Activated CD4-positive, alpha-beta T cell treated with anti-CD3 and anti-CD28 coated beads, Interleukin-2, Interleukin-4, amounts not matched to agents 100 ng/mL and 50 ng/mL, durations not matched to agents 16 hours and 8 hours (primary cell): Measurements from ENCODE around the gene MEIS1.

Experiments used
- DNase-seq: peaks from one replicate; pipeline ENCODE4 v3.0.0-alpha.2; 2020; ENCODE audit warnings: low spot score

Gene MEIS1

DNA sequence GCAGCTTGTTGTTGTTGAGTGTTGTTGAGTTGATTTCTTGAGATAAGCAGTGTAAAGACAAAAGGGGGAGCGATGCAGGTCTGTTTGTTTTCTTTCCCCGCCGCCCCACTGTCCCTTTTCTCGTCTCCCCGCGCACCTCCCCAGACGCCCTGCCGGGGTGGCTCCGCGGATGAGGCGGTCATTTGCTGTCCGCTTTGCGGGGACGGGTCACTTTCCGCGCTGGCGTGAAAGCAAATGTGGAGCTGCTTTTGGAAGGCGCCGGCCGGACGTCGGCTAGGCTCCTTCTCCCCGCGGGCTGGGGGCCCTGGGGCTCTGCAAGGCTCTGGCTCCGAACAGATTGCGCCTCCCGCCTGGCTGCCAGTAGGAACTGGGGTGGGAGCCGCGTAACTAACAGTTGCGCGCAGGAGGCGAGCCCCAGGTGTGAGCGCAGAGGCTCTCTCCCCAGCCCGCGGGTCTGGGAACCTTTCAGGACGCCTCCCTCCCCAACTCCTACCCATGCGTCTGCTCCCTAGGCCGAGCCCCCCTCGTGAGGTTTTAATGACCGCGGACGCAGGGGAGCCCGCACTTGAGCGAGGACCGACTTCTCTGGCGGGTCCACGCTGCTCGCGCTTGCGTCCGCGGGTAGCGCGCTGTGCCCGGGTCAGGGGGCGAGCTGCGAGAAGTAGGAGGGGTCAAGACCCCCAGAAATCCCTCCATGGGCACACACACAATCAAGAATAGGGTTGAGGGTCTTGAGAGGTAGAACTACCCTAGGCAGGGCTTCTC lies 146.6 kb downstream of the MEIS1 start:
- no peak for DNase-seq

DNA sequence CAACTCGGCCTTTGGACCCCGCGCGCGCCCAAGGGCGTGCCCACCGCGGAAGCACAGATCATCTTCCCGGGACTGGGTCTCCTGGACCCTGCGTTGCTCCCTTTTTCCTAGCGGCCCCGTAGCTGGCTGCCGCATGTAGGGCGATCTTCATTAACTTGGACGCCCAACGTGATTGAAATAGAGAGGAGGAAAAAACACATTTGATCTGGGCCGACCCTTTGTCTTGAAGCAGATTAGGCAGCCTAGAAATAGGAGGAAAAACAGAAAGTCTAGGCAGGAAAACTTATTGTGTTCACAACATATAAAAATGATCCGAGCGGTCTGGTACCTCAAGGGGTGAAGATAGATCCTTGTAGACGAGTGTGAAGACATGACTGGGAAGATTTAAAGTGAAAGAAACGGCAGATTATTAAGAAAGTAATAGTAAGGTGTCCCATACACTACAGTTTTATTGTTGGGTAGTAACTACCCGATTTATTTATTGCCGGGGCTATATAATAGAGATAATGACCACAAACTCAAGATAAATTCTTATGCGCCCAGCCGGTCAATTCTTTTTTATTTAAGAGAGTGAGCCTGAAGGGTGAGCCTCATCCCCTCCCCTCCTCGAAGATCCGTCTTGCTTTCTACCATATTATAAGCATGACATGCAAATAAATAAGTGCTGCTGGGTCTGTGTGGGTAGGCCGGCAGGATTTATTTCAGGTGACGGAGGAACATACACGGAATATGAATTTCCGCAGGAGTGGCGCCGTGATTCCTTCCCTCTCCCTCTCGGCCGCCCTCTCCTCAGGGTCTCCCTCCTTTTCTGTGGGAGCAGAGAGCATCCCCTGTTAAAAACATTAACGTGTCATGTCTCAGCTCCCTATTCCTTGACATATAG lies 147.4 kb downstream of the MEIS1 start:
- DNase-seq = no peak

DNA sequence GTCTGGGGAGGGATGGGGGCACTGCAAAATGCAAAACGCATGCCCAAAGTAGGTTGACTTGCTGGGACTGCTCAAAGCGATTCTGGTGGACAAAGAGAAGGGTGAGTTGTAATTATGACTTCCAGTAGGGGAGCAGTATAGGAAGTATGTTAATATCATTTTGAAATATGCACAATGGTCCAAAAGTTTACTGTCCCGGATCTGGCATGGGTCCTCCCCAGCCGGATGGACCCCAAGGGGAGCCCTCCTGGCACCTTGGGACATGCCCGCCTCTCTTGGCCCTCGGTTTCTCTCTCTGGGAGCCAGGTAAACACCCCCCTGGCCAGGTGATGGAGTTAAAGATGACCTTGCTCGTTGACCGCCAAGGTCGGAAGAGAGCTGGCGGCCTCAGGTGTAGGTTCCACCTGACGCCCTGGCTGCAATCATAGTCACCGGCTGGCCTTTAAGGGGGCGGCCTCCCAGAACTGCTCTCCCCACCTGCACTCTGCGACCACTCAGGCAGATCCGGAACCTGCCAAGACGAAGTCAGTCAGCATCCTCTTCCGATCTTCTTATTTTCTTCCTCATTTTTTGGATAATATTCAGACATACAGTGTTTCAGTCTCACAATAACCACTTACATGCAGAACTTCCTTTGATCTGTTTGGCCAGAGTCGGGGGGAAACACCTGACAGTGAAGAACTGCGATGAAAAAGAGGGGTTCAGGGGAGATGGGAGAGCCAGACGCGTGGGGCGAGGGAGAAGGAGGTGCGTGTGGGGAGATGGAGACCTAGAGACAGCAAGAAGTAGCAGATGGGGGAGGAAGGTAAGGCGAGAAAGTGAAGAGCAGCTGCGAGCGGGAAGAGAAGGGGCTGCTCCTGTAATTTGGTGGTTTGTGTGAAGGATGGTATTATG lies 148.3 kb downstream of the MEIS1 start:
- DNase-seq = no peak

DNA sequence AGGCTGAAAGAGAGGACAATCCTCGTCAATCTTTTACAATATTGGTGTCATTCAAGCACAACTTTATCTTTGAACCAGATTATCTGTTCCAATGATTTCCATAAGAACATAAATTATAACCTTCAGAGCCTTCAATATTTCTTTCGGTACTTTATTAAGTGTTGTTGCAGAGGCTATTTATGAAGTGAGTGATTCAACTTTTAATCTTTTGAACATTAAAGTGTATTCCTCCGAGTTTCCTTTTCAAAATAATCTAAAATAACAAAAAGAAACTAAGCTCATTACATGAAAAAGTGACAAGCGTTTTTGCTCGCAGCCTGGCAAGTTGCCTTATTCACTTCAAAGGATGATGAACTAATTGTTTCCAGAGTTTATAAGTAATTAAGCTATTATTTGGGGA lies 149.0 kb downstream of the MEIS1 start:
- DNase-seq = no peak

DNA sequence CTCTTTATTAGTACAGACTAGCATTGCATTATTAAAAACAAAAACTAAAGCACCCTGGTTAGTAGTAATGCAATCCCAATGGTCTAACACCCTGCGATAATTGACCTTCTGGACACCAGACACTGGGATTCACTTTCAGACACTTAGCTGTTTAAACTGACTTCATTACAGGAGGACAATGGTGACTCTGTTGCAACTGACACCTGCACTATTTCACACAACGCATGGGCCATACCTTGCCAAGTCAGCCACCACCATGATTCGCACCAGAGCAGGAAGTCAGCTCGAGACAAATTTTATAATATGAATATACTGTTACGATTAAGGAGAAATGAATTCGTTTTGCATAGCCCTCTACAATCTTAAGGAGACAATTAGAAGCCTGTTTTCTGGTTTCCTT lies 150.7 kb downstream of the MEIS1 start:
- DNase-seq = no peak

DNA sequence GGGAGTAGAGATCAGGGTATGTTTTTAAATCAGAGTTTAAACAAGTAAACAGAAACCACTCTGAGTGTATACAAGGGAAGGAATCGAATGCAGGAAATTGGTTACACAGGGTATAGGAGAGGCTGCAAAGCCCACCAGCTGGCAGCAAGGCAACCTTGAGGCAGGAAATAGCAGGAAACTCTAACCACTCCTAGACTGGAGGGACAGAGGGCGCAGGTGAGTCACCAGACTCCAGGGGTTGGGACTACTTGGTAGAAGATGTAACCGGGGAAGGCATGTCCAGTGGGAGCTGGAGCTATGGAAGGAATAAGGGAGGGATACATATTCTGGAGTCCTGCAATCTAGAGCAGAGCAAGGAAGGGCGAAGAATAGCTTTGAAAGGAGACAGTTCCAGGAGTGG lies 152.3 kb downstream of the MEIS1 start:
- no peak for DNase-seq

DNA sequence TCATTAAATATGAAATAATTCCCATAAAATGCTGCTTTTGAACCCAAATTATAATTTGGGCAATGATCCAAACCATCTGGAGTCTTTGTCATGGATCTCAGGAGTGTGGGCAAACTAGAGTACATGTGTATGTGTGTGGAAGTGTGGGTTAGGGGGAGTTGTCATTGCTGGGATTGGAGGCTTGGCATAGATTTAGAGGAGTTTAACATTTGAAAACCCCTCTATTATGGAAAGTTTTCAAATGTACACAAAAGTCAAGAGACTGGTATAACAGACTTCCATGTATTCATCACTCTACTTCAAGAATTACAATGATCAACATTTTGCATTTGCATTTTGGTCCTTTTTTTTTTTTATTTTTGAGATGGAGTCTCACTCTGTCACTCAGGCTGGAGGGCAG lies 159.1 kb downstream of the MEIS1 start:
- DNase-seq = no peak

DNA sequence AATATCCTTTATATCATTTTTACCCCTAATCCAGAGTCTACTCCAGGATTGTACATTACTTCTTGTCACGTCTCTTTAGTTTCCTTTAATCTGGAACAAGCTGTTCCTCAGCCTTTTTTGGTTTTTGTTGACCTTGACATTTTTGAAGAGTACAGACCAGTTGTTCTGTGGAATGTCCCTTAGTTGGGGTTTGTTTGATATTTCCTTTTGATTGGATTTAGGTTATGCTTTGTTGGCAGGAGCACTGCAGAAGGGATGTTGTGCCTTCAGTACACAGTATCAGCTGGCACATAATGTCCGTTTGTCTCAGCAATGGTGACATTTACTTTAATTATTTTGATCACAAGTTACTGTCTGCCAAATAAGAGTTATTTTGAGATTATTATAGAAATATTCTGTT lies 160.6 kb downstream of the MEIS1 start:
- no peak for DNase-seq

DNA sequence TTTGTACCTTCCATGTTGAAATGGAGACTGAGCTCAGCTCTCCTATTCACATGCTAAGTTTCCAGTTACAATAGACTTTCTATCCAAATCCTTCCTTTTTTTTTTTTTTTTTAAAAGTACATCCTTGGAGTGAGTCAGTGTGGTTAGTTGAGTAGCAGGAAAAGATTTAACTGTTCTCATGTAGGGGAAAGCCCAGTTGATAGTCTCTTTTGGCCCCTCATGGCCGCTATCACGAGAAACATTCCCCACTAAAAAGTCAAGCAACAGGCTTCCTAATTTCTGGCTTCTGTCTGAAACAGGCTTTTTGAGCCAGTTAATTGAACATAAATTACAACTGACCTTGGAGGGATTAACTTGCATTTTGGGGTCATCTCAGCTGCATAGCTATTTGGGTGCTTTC lies 161.3 kb downstream of the MEIS1 start:
- no peak for DNase-seq

DNA sequence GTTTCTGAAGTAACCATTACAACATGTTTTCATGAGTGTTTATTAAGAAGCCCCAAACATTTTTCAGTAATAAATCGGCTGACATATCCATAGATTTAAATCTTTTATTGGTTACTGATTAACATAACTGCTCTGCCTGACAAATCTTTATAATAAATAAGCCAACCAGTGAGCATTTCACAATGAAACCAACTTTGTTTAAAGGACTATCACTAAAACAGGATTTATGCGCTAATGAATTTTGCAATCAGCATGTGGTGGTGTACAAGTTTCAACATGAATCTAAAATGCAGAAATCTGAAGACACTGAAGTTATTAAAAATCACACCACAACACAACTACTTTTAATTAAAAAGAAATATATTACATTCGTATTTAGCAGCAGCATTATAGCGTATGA lies 166.7 kb downstream of the MEIS1 start:
- no peak for DNase-seq

DNA sequence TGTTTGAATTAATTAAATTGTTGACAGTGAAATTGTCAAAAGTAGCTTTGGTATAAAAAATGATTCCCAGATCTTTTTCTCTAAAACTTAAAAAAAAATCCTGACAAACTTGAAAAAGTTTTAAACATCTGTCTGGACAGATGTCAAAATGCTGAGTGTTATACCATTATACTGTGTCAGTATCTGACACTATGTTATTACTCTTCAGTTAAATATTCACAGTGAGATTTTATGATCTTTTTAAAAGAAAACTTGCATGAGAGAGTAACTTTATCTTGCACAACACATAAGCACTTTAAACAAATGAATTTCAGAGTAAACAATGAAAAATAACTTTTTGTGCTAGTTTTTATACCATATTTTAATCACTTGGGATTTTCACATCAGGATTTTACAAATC lies 167.4 kb downstream of the MEIS1 start:
- DNase-seq = no peak

DNA sequence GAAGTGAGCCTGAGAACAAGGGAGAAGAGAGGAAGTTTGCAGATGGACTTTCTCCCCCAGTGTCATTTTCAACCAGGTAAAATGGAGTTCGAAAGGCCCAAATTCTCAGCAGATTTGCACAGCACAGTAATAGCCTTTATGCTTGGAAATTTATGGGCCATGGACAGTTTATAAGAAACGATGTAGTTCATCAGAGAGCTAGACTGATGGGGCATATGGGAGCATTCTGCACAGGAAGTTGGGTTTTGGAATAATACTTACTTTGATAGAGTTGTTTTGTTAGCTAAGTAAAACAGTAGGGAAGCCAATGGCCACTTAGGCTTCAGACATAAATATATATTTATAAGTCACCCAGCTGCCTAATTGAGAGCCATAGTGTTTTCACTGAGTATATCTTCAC lies 169.4 kb downstream of the MEIS1 start:
- no peak for DNase-seq

DNA sequence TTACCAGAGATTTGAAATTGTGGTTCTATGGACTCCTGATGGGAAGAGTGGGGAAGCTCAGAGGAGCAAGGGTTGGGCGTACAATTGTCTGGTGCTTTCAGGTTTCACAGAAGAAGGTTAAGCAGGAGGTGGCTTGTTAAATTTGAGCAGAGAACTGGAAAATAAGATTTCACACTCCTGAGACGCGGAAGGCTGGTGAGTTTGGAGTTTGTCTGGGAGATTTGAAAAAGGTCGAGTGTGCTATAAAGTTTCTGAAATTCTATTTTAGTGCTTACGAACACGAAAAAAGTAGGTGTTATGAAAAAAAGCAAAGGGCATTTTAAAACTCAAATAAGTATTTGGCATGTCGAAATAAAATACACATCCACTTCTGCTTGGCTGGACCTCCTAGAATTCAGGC lies 170.1 kb downstream of the MEIS1 start:
- DNase-seq = no peak

DNA sequence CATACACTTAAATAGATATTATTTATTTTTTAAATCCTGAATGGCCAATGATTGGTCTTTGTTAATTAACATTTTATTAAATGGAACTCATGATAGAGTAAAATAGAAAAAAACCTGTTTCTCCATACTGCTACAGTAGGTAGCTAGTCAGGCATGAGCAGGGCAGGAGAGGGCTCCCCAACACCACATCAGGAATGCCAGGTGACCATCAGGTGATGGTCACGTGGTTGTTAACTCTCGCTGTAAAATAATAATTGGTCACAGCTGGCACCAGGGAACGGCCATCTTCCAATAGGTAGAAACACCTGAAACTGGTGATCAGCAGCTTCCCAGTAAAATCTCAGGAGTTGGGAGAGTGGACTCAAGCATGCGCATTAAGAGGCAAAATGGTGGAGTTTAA lies 172.2 kb downstream of the MEIS1 start:
- no peak for DNase-seq
